A673 (cell line): Measurements from ENCODE around the gene ADAM12.

Source experiments
- CTCF ChIP-seq: fragments of 300-800, 200-600 bp; sonication (generic); conservative IDR thresholded peaks from 2 replicates; pipeline ENCODE4 v1.5.1; 2017; ENCODE audit warnings: low read depth, mild to moderate bottlenecking, antibody characterized with exemption, low read length, moderate library complexity, mixed read lengths
- EZH2 ChIP-seq: fragments of 200-600 bp; sonication (generic); IDR thresholded peaks from 2 replicates; pipeline ENCODE4 v1.6.1; 2017; ENCODE audit warnings: borderline replicate concordance, low read depth, mild to moderate bottlenecking, mixed read lengths, antibody characterized with exemption, low read length; ENCODE audit not compliant: poor library complexity, severe bottlenecking

- TF ChIP-seq CTCF = no peak
- no peak for TF ChIP-seq EZH2
Measured at GRCh38 chr10:126087153-126087680, 301.1 kb downstream of the ADAM12 start.
